Measurements from ENCODE around the gene PEPD.
A peak's percentile ranks its signal among the peaks of the same experiment; 100 is the strongest.

The PEPD gene

DNA sequence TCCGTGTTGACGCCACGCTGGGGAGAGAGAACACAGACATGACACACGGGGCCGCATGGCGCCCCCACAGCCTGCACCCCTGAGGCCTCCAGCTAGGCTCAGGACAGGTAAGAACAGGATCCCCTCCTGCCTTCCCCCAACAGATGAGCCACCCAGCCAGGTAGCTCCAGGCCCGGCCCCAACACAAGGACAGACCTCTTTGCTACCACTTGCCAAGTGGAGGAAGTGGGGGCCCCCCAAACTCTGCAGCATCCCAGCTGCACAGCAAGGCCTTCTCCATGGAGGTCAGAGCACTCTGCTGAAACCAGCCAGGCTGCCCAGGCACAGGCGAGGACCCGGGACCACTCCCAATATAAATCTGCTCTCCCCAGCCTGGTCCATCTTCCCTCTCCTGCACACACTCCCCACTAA is 31.5 kb downstream of the PEPD start:
- no peak overlapping the region for H3K27ac ChIP-seq (ENCODE audit: low read length, poor library complexity, severe bottlenecking)
- no peak overlapping the region for H3K9ac ChIP-seq (ENCODE audit: low read length)
- no peaks in the 10 kb centered on the region for H3K27me3 ChIP-seq (ENCODE audit: control insufficient read depth in 1 of 2, insufficient read depth in 1 of 2, low read length in 2 of 2)
- no peak overlapping the region for H2BK12ac ChIP-seq (ENCODE audit: low read length in 2 of 2)
- no peak overlapping the region for H4K8ac ChIP-seq (ENCODE audit: low read length)
- H3K4me3 ChIP-seq (ENCODE audit: insufficient read depth in 1 of 2, low read depth in 1 of 2, low read length in 2 of 2), result peak overlapping the region in 1 of 2 experiments; percentile 18
- H3K23ac ChIP-seq (ENCODE audit: low read length in 2 of 2), result no peak overlapping the region
- no peak overlapping the region for H3K4me2 ChIP-seq (ENCODE audit: low read length, poor library complexity, severe bottlenecking)
- WGBS, result 93% methylated on average over 9 of the region's 9 CpGs
- H2BK120ac ChIP-seq (ENCODE audit: low read depth, low read length), result no peak overlapping the region
- no peak overlapping the region for H4K91ac ChIP-seq (ENCODE audit: low read length)
- H3K79me1 ChIP-seq (replicated peaks; ENCODE audit: low read length, poor library complexity, severe bottlenecking), result peaks cover 1% of the 10 kb centered on the region
- no peak overlapping the region for H3K14ac ChIP-seq (ENCODE audit: low read length in 2 of 2)
- no peak for DNase-seq
- no peaks in the 10 kb centered on the region for H3K9me3 ChIP-seq (ENCODE audit: control insufficient read depth, low read length)
- H2AK5ac ChIP-seq (ENCODE audit: low read length, severe bottlenecking), result no peak overlapping the region
- H3K36me3 ChIP-seq (ENCODE audit: control insufficient read depth in 1 of 2, insufficient read depth in 2 of 2, low read depth in 1 of 2, low read length in 2 of 2), result peaks cover 7 to 38% of the 10 kb centered on the region in 2 experiments
- H2AFZ ChIP-seq (ENCODE audit: low read depth, low read length), result no peak overlapping the region
- no peak overlapping the region for H3K4ac ChIP-seq (ENCODE audit: low read depth in 1 of 2, low read length in 2 of 2)
- no peak overlapping the region for H2BK15ac ChIP-seq (ENCODE audit: low read depth, poor library complexity, severe bottlenecking)
- no peak overlapping the region for H2BK5ac ChIP-seq (ENCODE audit: low read depth, low read length, poor library complexity, severe bottlenecking)
- peaks cover 14% of the 10 kb centered on the region for H3K4me1 ChIP-seq (ENCODE audit: control insufficient read depth, insufficient read depth, low read depth, low read length)
- H3K18ac ChIP-seq (ENCODE audit: low read depth in 1 of 2, low read length in 2 of 2), result no peak overlapping the region

DNA sequence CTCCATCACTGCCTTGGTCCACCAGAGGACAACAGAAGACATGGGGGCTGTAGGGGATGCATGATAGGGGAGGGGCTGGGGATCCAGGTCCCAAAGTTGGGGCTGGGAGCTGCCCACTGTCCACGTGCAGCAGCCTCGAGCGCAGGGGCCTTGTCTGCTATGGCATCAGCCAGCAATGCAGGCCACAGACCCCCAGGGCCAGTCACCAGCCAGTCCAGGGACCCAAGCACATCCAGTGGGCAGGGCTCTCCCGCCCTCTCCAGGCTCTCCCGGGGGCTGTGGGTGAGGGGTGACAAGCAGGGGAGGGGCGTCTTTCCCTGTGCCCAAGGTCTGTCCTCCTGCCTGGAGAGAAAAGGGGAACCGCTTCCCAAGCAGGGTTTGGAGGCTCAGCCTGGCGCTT is 32.8 kb downstream of the PEPD start:
- no peak overlapping the region for H4K91ac ChIP-seq (ENCODE audit: low read length)

GRCh38 chr19:33487901-33488800 is 33.4 kb downstream of the PEPD start:
- 91% methylated on average over 12 of the region's 16 CpGs for WGBS
- H3K36me3 ChIP-seq (ENCODE audit: control insufficient read depth in 1 of 2, insufficient read depth in 2 of 2, low read depth in 1 of 2, low read length in 2 of 2), result peaks cover 20 to 37% of the 10 kb centered on the region in 2 experiments
- no peak overlapping the region for H3K18ac ChIP-seq (ENCODE audit: low read depth in 1 of 2, low read length in 2 of 2)
- no peak overlapping the region for H3K27ac ChIP-seq (ENCODE audit: low read length, poor library complexity, severe bottlenecking)
- no peak overlapping the region for H2BK5ac ChIP-seq (ENCODE audit: low read depth, low read length, poor library complexity, severe bottlenecking)
- H4K8ac ChIP-seq (ENCODE audit: low read length), result no peak overlapping the region
- DNase-seq, result no peak
- H2BK15ac ChIP-seq (ENCODE audit: low read depth, poor library complexity, severe bottlenecking), result no peak overlapping the region
- peaks cover 14% of the 10 kb centered on the region for H3K4me1 ChIP-seq (ENCODE audit: control insufficient read depth, insufficient read depth, low read depth, low read length)
- no peak overlapping the region for H3K14ac ChIP-seq (ENCODE audit: low read length in 2 of 2)
- H2AK5ac ChIP-seq (ENCODE audit: low read length, severe bottlenecking), result no peak overlapping the region
- no peak overlapping the region for H3K9ac ChIP-seq (ENCODE audit: low read length)
- no peak overlapping the region for H2BK12ac ChIP-seq (ENCODE audit: low read length in 2 of 2)
- no peak overlapping the region for H2AFZ ChIP-seq (ENCODE audit: low read depth, low read length)
- H4K91ac ChIP-seq (ENCODE audit: low read length), result no peak overlapping the region
- H2BK120ac ChIP-seq (ENCODE audit: low read depth, low read length), result no peak overlapping the region
- H3K9me3 ChIP-seq (ENCODE audit: control insufficient read depth, low read length), result peaks cover 3% of the 10 kb centered on the region
- no peak overlapping the region for H3K23ac ChIP-seq (ENCODE audit: low read length in 2 of 2)
- H3K27me3 ChIP-seq (ENCODE audit: control insufficient read depth in 1 of 2, insufficient read depth in 1 of 2, low read length in 2 of 2), result no peaks in the 10 kb centered on the region
- H3K4me3 ChIP-seq (ENCODE audit: insufficient read depth in 1 of 2, low read depth in 1 of 2, low read length in 2 of 2), result no peak overlapping the region
- H3K4me2 ChIP-seq (ENCODE audit: low read length, poor library complexity, severe bottlenecking), result no peak overlapping the region
- no peak overlapping the region for H3K4ac ChIP-seq (ENCODE audit: low read depth in 1 of 2, low read length in 2 of 2)
- peaks cover 1% of the 10 kb centered on the region for H3K79me1 ChIP-seq (replicated peaks; ENCODE audit: low read length, poor library complexity, severe bottlenecking)

More for the DNA sequence above, 32.8 kb downstream of the PEPD start:
- Histone ChIP-seq H3K9me3 (ENCODE audit: control insufficient read depth, low read length) (no peaks in the 10 kb centered on the region), H3K27ac (ENCODE audit: low read length, poor library complexity, severe bottlenecking) (no peak overlapping the region), H3K23ac (ENCODE audit: low read length in 2 of 2) (no peak overlapping the region), H3K36me3 (ENCODE audit: control insufficient read depth in 1 of 2, insufficient read depth in 2 of 2, low read depth in 1 of 2, low read length in 2 of 2) (peaks cover 17 to 39% of the 10 kb centered on the region in 2 experiments), H3K18ac (ENCODE audit: low read depth in 1 of 2, low read length in 2 of 2) (no peak overlapping the region), H3K27me3 (ENCODE audit: control insufficient read depth in 1 of 2, insufficient read depth in 1 of 2, low read length in 2 of 2) (no peaks in the 10 kb centered on the region), H3K79me1 (replicated peaks; ENCODE audit: low read length, poor library complexity, severe bottlenecking) (peaks cover 1% of the 10 kb centered on the region), H2BK5ac (ENCODE audit: low read depth, low read length, poor library complexity, severe bottlenecking) (no peak overlapping the region), H3K4me2 (ENCODE audit: low read length, poor library complexity, severe bottlenecking) (no peak overlapping the region), H3K9ac (ENCODE audit: low read length) (no peak overlapping the region), H2BK120ac (ENCODE audit: low read depth, low read length) (no peak overlapping the region), H2AFZ (ENCODE audit: low read depth, low read length) (no peak overlapping the region), H2BK12ac (ENCODE audit: low read length in 2 of 2) (no peak overlapping the region), H3K14ac (ENCODE audit: low read length in 2 of 2) (no peak overlapping the region), H3K4ac (ENCODE audit: low read depth in 1 of 2, low read length in 2 of 2) (no peak overlapping the region), H3K4me3 (ENCODE audit: insufficient read depth in 1 of 2, low read depth in 1 of 2, low read length in 2 of 2) (no peak overlapping the region), H2BK15ac (ENCODE audit: low read depth, poor library complexity, severe bottlenecking) (no peak overlapping the region), H4K8ac (ENCODE audit: low read length) (no peak overlapping the region), H2AK5ac (ENCODE audit: low read length, severe bottlenecking) (no peak overlapping the region), H3K4me1 (ENCODE audit: control insufficient read depth, insufficient read depth, low read depth, low read length) (peaks cover 14% of the 10 kb centered on the region)
- 94% methylated on average over 8 of the region's 8 CpGs for WGBS
- no peak for DNase-seq

DNA sequence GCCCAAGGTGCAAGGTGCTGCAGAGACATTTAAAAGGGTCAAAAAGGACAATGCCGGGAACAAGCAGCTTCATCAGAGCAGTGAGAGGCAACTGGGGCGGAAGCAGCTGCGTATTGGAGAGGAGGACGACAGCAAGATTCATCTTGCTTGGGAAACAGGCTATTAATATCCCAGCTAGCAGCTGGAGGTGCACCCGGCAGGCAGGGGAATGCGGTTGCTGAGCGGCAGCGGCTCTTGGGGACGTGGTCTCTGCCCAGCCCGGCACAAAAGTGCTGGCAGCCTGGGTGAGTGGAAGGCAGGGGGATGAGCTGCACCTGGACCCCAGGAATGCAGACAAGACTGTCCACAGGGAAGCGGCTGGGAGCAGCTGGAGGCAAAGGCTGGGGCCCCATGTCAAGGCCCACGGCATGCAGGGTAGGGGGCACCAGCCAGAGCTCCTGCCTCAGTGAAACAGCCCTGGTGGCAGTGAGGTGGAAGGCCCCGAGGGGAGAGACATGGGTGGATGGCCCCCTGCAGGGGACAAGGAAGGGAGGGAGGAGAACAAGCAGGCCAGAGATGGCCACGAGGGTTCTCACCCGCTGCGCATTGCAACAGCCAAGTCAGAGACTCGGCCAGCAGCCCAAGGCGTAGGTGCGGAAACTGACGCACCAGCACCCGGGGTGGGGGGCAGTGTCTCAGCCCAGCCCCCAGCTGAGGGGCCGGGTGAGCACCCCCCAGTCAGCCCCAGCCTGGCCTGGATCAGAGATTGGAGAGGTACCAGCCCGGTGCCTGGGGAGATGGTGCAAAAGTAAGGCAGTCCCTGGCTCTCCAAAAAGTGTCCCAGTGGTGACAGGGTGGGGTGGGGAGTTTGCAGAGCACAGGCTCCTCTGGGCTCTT is 34.4 kb downstream of the PEPD start:
- Histone ChIP-seq H2BK5ac (ENCODE audit: low read depth, low read length, poor library complexity, severe bottlenecking) (no peak overlapping the region), H3K4ac (ENCODE audit: low read depth in 1 of 2, low read length in 2 of 2) (no peak overlapping the region), H3K23ac (ENCODE audit: low read length in 2 of 2) (no peak overlapping the region), H4K8ac (ENCODE audit: low read length) (no peak overlapping the region), H2AFZ (ENCODE audit: low read depth, low read length) (no peak overlapping the region), H3K14ac (ENCODE audit: low read length in 2 of 2) (no peak overlapping the region), H3K27ac (ENCODE audit: low read length, poor library complexity, severe bottlenecking) (no peak overlapping the region), H3K4me3 (ENCODE audit: insufficient read depth in 1 of 2, low read depth in 1 of 2, low read length in 2 of 2) (no peak overlapping the region), H2BK15ac (ENCODE audit: low read depth, poor library complexity, severe bottlenecking) (no peak overlapping the region), H2BK12ac (ENCODE audit: low read length in 2 of 2) (no peak overlapping the region), H3K9ac (ENCODE audit: low read length) (no peak overlapping the region), H3K36me3 (ENCODE audit: control insufficient read depth in 1 of 2, insufficient read depth in 2 of 2, low read depth in 1 of 2, low read length in 2 of 2) (peaks cover 22 to 37% of the 10 kb centered on the region in 2 experiments), H2BK120ac (ENCODE audit: low read depth, low read length) (no peak overlapping the region), H3K9me3 (ENCODE audit: control insufficient read depth, low read length) (peaks cover 10% of the 10 kb centered on the region), H4K91ac (ENCODE audit: low read length) (no peak overlapping the region), H3K4me2 (ENCODE audit: low read length, poor library complexity, severe bottlenecking) (no peak overlapping the region), H2AK5ac (ENCODE audit: low read length, severe bottlenecking) (no peak overlapping the region), H3K27me3 (ENCODE audit: control insufficient read depth in 1 of 2, insufficient read depth in 1 of 2, low read length in 2 of 2) (no peaks in the 10 kb centered on the region), H3K18ac (ENCODE audit: low read depth in 1 of 2, low read length in 2 of 2) (no peak overlapping the region), H3K79me1 (replicated peaks; ENCODE audit: low read length, poor library complexity, severe bottlenecking) (peaks cover 1% of the 10 kb centered on the region), H3K4me1 (ENCODE audit: control insufficient read depth, insufficient read depth, low read depth, low read length) (peaks cover 14% of the 10 kb centered on the region)
- 92% methylated on average over 23 of the region's 23 CpGs for WGBS
- no peak for DNase-seq

Data from mesenchymal stem cell (in vitro differentiated cells and primary cell).